Keratinocyte (primary cell): ENCODE results near the gene TAOK3. TPM values are rescaled to one million over a fixed set of nuclear protein-coding genes. Genes with fewer than 3 reads are reported as not detected.

Experiments used
- DNase-seq: peaks from one replicate; pipeline ENCODE4 v3.0.0-alpha.2; 2011; ENCODE audit warnings: low read depth, missing footprints, low spot score
- FAIRE-seq: peaks from 2 replicates; lab custom pipeline; 2011; peaks lifted over from hg19 to GRCh38; lab: Jason Lieb, UNC
- H2AFZ ChIP-seq: 2 replicates; pipeline ENCODE4 v1.6.0; 2012; ENCODE audit warnings: low read length, control low read depth, inconsistent platforms; ENCODE audit not compliant: control insufficient read depth
- H3K27ac ChIP-seq: 2 replicates; pipeline ENCODE4 v1.5.1; 2011; ENCODE audit warnings: low read length; ENCODE audit not compliant: control insufficient read depth, insufficient read depth
- H3K27me3 ChIP-seq: 3 replicates; pipeline ENCODE4 v1.6.0; 2011; ENCODE audit warnings: low read length; ENCODE audit not compliant: control insufficient read depth, insufficient read depth; ENCODE audit errors: extremely low read depth
- H3K36me3 ChIP-seq, 2 experiments: 2 replicates in 1 of 2; 3 replicates in 1 of 2; pipeline ENCODE4 v1.5.1; 2011; ENCODE audit warnings: low read length in 2 of 2, mild to moderate bottlenecking in 1 of 2; ENCODE audit not compliant: control insufficient read depth in 2 of 2, insufficient read depth in 2 of 2; ENCODE audit errors: extremely low read depth in 1 of 2
- H3K4me1 ChIP-seq: 3 replicates; pipeline ENCODE4 v1.5.1; 2011; ENCODE audit warnings: low read length; ENCODE audit not compliant: control insufficient read depth, insufficient read depth; ENCODE audit errors: extremely low read depth
- H3K4me2 ChIP-seq: 3 replicates; pipeline ENCODE4 v1.6.0; 2011; ENCODE audit warnings: low read depth, low read length; ENCODE audit not compliant: control insufficient read depth, insufficient read depth; ENCODE audit errors: extremely low read depth
- H3K4me3 ChIP-seq, 3 experiments: fragments of 200-600 bp in 1 of 3; sonication (generic) in 1 of 3; 2 replicates in 2 of 3; 3 replicates in 1 of 3; pipeline ENCODE4 v1.5.1; 2011 to 2016; ENCODE audit warnings: low read length in 3 of 3, mild to moderate bottlenecking in 3 of 3, control low read depth in 2 of 3, inconsistent platforms in 1 of 3, low read depth in 1 of 3, mixed read lengths in 1 of 3, mixed run types in 1 of 3, moderate library complexity in 1 of 3; ENCODE audit not compliant: control insufficient read depth in 2 of 3, insufficient read depth in 2 of 3; ENCODE audit errors: extremely low read depth in 1 of 3
- H3K79me2 ChIP-seq: 2 replicates; pipeline ENCODE4 v1.6.0; 2012; ENCODE audit warnings: low read length; ENCODE audit not compliant: control insufficient read depth, insufficient read depth
- H3K9ac ChIP-seq: 3 replicates; pipeline ENCODE4 v1.6.0; 2011; ENCODE audit warnings: low read length; ENCODE audit not compliant: control insufficient read depth, insufficient read depth; ENCODE audit errors: extremely low read depth
- H3K9me1 ChIP-seq: 3 replicates; pipeline ENCODE4 v1.6.0; 2011; ENCODE audit warnings: low read length; ENCODE audit not compliant: control insufficient read depth, insufficient read depth; ENCODE audit errors: extremely low read depth
- H3K9me3 ChIP-seq: 2 replicates; pipeline ENCODE4 v1.5.1; 2012; ENCODE audit warnings: low read depth, low read length; ENCODE audit not compliant: control insufficient read depth
- H4K20me1 ChIP-seq: 3 replicates; pipeline ENCODE4 v1.6.0; 2011; ENCODE audit warnings: low read length; ENCODE audit not compliant: control insufficient read depth, insufficient read depth; ENCODE audit errors: extremely low read depth
- CTCF ChIP-seq, 3 experiments: IDR thresholded peaks in 1 of 3; conservative IDR thresholded peaks in 1 of 3; optimal IDR thresholded peaks in 1 of 3; 2 replicates in 2 of 3; 3 replicates in 1 of 3; pipeline versions ENCODE3 to v1.5.1; 2011; ENCODE audit warnings: low read length in 3 of 3, mild to moderate bottlenecking in 3 of 3, moderate library complexity in 2 of 3, control low read depth in 1 of 3, inconsistent platforms in 1 of 3; ENCODE audit not compliant: insufficient read depth in 2 of 3; ENCODE audit errors: extremely low read depth in 1 of 3
- EZH2 ChIP-seq: IDR thresholded peaks from one replicate; pipeline ENCODE4 v1.6.1; 2012; ENCODE audit warnings: inconsistent platforms, mild to moderate bottlenecking, low read length, moderate library complexity
- dilution Hi-C: fragments of 300-500 bp; cut with MboI; formaldehyde crosslinking; loops from one replicate; pipeline ENCODE4 v1.7.0; 2020; ENCODE audit warnings: low sequenced_read_pairs; ENCODE audit not compliant: extremely low pct_ligation_motif_present
- polyA plus RNA-seq, 5 experiments: library from polyadenylated mRNA; depleted of rRNA in 3 of 5; stranded (reverse) in 3 of 5; stranded (forward) in 1 of 5; unstranded in 1 of 5; fragments of >200 nt; gene quantifications; 1 replicate in 1 of 5; 2 replicates in 3 of 5; 3 replicates in 1 of 5; pipeline versions ENCODE4 v1.2.1 to v1.2.3, GENCODE V29; 2011 to 2012; ENCODE audit warnings: missing spikeins in 2 of 5, low read depth in 1 of 5, low replicate concordance in 1 of 5

TAOK3 gene
- polyA plus RNA-seq, 1 donor (not counting 4 experiments of a cell fraction or from before 2014, with no cell fraction given) = 35.0 TPM

- dilution Hi-C loops = no loop called here
- Histone ChIP-seq H3K4me1 (no peaks in the 10 kb centered on the region), H3K9ac (no peak overlapping the region), H3K79me2 (peaks cover 13% of the 10 kb centered on the region), H3K9me3 (no peaks in the 10 kb centered on the region), H4K20me1 (no peaks in the 10 kb centered on the region), H3K27ac (no peak overlapping the region), H3K4me3 (no peak overlapping the region), H3K27me3 (no peaks in the 10 kb centered on the region), H3K36me3 (no peaks in the 10 kb centered on the region), H3K4me2 (no peak overlapping the region), H2AFZ (no peak overlapping the region), H3K9me1 (no peaks in the 10 kb centered on the region)
- TF ChIP-seq EZH2 (no peak), CTCF (optimal IDR thresholded peaks at IDR 0.05 in 1 of 3, IDR thresholded peaks at IDR 0.05 in 1 of 3, conservative IDR thresholded peaks at IDR 0.05 in 1 of 3; ENCODE audit: extremely low read depth in 1 of 3, insufficient read depth in 2 of 3, low read length in 3 of 3) (no peak)
- no peak for FAIRE-seq
- no peak for DNase-seq
These were observed 113.6 kb downstream of the TAOK3 start for GRCh38 chr12:118259079-118259478.

DNA sequence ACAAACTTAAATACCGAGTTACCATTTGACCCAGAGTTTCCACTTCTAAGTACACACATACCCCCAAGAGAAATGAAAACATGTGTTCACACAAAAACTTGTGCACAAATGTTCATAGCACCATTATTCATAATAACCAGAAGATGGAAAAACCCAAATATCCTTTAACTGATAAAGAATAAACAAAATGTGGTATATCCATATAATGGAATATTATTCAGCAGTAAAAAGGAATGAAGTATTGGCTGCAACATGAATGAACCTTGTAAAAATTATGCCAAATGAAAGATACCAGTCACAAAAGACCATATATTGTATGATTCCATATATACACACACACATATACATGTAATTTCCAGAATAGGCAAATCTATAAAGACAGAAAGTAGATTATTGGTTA, 116.4 kb downstream of the TAOK3 start:
- no peak for FAIRE-seq

More for the DNA sequence above, 116.4 kb downstream of the TAOK3 start:
- Histone ChIP-seq H3K27ac (no peak overlapping the region), H3K4me1 (no peaks in the 10 kb centered on the region), H3K79me2 (peaks cover 13% of the 10 kb centered on the region), H3K9ac (no peak overlapping the region), H3K4me3 (no peak overlapping the region), H3K9me3 (no peaks in the 10 kb centered on the region), H4K20me1 (no peaks in the 10 kb centered on the region), H3K36me3 (no peaks in the 10 kb centered on the region), H3K4me2 (no peak overlapping the region), H3K9me1 (no peaks in the 10 kb centered on the region), H3K27me3 (no peaks in the 10 kb centered on the region), H2AFZ (no peak overlapping the region)
- dilution Hi-C loops = no loop called here
- DNase-seq = no peak
- no peak for TF ChIP-seq CTCF (optimal IDR thresholded peaks at IDR 0.05 in 1 of 3, IDR thresholded peaks at IDR 0.05 in 1 of 3, conservative IDR thresholded peaks at IDR 0.05 in 1 of 3; ENCODE audit: extremely low read depth in 1 of 3, insufficient read depth in 2 of 3, low read length in 3 of 3)
- no peak for TF ChIP-seq EZH2
